ENCODE data around the gene RNF111. TPM values are rescaled to one million over a fixed set of nuclear protein-coding genes. Genes with fewer than 3 reads are reported as not detected.

Gene RNF111
- total and polyA plus RNA-seq, 9 donors, result 12.4 to 25.5 (median 23.1) TPM

DNA sequence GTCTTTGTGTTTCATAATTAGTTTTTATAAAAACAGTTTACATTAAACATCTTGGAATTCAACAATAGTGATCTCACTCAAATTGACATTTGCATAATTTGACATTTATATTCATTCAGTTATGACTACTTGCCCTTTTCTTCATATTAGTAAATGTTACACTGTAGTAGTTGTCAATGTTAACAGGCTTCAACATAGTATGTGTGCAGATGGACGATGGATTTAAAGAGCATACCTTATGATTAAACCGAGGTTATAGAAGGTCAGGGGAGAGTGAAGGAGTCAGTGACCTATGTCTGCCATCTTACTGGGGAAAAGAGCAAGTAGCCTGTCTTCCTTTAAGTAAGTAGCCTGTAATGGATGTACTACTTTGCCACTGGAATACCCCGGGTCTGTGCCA lies 109.0 kb downstream of the RNF111 start:
- Histone ChIP-seq H3K36me3 (ENCODE audit: control insufficient read depth, insufficient read depth, low read length) (peaks cover 17% of the 10 kb centered on the region), H3K9me3 (replicated peaks; ENCODE audit: control insufficient read depth, low read depth, low read length) (no peaks in the 10 kb centered on the region), H3K27me3 (ENCODE audit: control insufficient read depth, insufficient read depth, low read length) (no peaks in the 10 kb centered on the region), H3K4me1 (ENCODE audit: control insufficient read depth, insufficient read depth, low read length) (no peaks in the 10 kb centered on the region), H3K4me3 (ENCODE audit: low read length) (no peak overlapping the region), H3K27ac (ENCODE audit: low read length) (no peak overlapping the region)
- DNase-seq, result no peak
- 83% methylated on average over 3 of the region's 3 CpGs for WGBS (ENCODE audit: insufficient coverage)

DNA sequence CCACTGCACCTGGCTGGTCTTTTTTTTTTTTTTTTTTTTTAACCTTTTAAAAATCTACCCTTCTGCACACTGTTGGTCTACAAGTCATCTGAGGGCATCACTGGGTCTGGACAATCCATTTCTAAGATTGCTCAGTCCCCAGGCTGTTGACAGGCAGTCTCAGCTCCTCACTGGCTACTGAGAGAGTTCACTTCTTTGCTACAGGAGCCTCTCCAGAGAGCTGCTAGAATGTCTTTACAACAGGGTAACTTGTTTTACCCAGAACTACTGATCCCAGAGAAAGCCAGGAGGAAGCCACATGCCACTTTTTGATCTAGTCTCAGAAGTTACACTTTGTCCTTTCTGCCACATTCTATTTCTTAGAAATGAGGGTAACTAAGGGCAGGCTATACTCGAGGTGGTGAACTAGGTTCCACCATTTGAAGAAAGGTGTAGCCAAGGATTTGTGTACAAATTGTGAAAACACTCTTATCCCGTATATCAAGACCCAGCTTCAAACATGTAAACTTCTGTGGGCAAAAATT lies 111.8 kb downstream of the RNF111 start:
- WGBS (ENCODE audit: insufficient coverage), result no CpG with 5 or more reads among the region's 2 CpGs
- H3K36me3 ChIP-seq (ENCODE audit: control insufficient read depth, insufficient read depth, low read length), result peaks cover 6% of the 10 kb centered on the region
- DNase-seq, result no peak

DNA sequence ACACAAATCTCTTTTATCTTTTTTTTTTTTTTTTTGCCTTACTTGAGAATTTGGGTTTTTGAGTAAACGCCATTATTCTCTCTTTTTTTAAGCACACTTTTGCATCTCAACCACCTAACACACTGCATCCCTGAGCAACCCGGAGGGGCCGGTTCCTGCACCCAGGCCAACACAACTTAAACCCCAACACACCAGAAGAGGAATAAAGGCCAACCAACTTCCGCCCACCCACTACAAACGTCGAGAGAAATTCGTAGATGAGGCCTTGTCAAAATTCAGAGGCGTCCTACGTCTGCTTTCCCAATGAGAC lies 117.1 kb downstream of the RNF111 start:
- H3K27ac ChIP-seq (ENCODE audit: low read length), result peak overlapping the region; percentile 93
- H3K9me3 ChIP-seq (replicated peaks; ENCODE audit: control insufficient read depth, low read depth, low read length), result no peaks in the 10 kb centered on the region
- H3K4me3 ChIP-seq (ENCODE audit: low read length), result peak overlapping the region; percentile 88
- WGBS (ENCODE audit: insufficient coverage), result 0% methylated on average over 2 of the region's 9 CpGs
- DNase-seq, result no peak
- no peaks in the 10 kb centered on the region for H3K27me3 ChIP-seq (ENCODE audit: control insufficient read depth, insufficient read depth, low read length)
- peaks cover 13% of the 10 kb centered on the region for H3K36me3 ChIP-seq (ENCODE audit: control insufficient read depth, insufficient read depth, low read length)
- peaks cover 5% of the 10 kb centered on the region for H3K4me1 ChIP-seq (ENCODE audit: control insufficient read depth, insufficient read depth, low read length)

More for the DNA sequence above, 111.8 kb downstream of the RNF111 start:
- Histone ChIP-seq H3K9me3 (replicated peaks; ENCODE audit: control insufficient read depth, low read depth, low read length) (no peaks in the 10 kb centered on the region), H3K4me3 (ENCODE audit: low read length) (no peak overlapping the region), H3K27ac (ENCODE audit: low read length) (no peak overlapping the region), H3K27me3 (ENCODE audit: control insufficient read depth, insufficient read depth, low read length) (no peaks in the 10 kb centered on the region), H3K4me1 (ENCODE audit: control insufficient read depth, insufficient read depth, low read length) (no peaks in the 10 kb centered on the region)

- Histone ChIP-seq H3K9me3 (replicated peaks; ENCODE audit: control insufficient read depth, low read depth, low read length) (no peaks in the 10 kb centered on the region), H3K36me3 (ENCODE audit: control insufficient read depth, insufficient read depth, low read length) (peaks cover 13% of the 10 kb centered on the region), H3K27ac (ENCODE audit: low read length) (peak within 1 kb of the TSS; percentile 93), H3K27me3 (ENCODE audit: control insufficient read depth, insufficient read depth, low read length) (no peaks in the 10 kb centered on the region), H3K4me3 (ENCODE audit: low read length) (peak within 1 kb of the TSS; percentile 88), H3K4me1 (ENCODE audit: control insufficient read depth, insufficient read depth, low read length) (peaks cover 5% of the 10 kb centered on the region)
- WGBS (ENCODE audit: insufficient coverage), result under 1% methylated on average over 39 of the region's 57 CpGs
- peak; percentile 98 for DNase-seq
Measured at GRCh38 chr15:59104912-59105732, 117.7 kb downstream of the RNF111 start, which contains the start of gene CCNB2. CCNB2 (plus strand) TSS chr15:59105146; CDS start chr15:59105269, 123 bp downstream.

DNA sequence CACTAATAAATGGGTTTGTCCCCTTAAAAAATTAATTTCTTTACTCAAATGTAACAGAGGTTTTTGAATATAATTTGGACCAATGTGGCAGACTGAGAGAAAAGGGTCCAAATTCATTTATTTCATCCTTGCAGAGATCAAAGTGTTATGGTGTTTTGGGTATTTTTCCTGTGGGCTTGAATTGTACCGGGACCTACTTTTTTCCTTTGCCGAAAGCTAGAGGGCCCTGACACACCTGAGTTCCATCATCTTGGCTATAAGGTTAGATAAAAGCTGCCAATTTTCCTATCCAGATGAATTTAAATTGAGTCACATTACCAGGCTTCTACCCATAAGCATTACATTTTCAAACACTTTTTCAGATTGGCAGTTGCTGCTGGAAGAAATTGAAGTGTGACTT lies 118.4 kb downstream of the RNF111 start:
- peaks cover 19% of the 10 kb centered on the region for H3K36me3 ChIP-seq (ENCODE audit: control insufficient read depth, insufficient read depth, low read length)
- WGBS (ENCODE audit: insufficient coverage), result no CpG with 5 or more reads among the region's 2 CpGs
- no peaks in the 10 kb centered on the region for H3K27me3 ChIP-seq (ENCODE audit: control insufficient read depth, insufficient read depth, low read length)
- H3K27ac ChIP-seq (ENCODE audit: low read length), result no peak overlapping the region
- H3K9me3 ChIP-seq (replicated peaks; ENCODE audit: control insufficient read depth, low read depth, low read length), result no peaks in the 10 kb centered on the region
- peak overlapping the region; percentile 88 for H3K4me3 ChIP-seq (ENCODE audit: low read length)
- DNase-seq, result peak; percentile 58
- peaks cover 5% of the 10 kb centered on the region for H3K4me1 ChIP-seq (ENCODE audit: control insufficient read depth, insufficient read depth, low read length)

DNA sequence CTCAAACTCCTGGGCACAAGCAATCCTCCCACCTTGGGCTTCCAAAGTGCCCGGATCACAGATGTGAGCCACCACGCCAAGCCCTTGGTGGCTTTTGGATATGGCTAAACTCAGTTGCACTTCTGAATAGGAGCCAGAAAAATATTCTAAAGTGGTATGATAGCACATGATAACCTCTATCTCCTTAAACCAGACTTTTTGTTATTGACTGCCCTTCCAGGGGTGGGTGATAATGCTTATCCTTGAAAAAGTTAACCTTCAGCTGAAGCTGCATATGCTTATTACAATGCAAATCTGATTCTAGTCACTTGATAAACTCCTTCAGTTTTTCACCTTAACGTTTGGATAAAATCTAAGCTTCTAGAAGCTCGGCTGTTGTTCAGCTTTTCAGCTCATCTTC lies 123.8 kb downstream of the RNF111 start:
- DNase-seq, result no peak
- no peaks in the 10 kb centered on the region for H3K9me3 ChIP-seq (replicated peaks; ENCODE audit: control insufficient read depth, low read depth, low read length)
- H3K36me3 ChIP-seq (ENCODE audit: control insufficient read depth, insufficient read depth, low read length), result peaks cover 42% of the 10 kb centered on the region
- H3K27me3 ChIP-seq (ENCODE audit: control insufficient read depth, insufficient read depth, low read length), result no peaks in the 10 kb centered on the region
- 92% methylated on average over 3 of the region's 4 CpGs for WGBS (ENCODE audit: insufficient coverage)
- no peak overlapping the region for H3K4me3 ChIP-seq (ENCODE audit: low read length)
- no peaks in the 10 kb centered on the region for H3K4me1 ChIP-seq (ENCODE audit: control insufficient read depth, insufficient read depth, low read length)
- no peak overlapping the region for H3K27ac ChIP-seq (ENCODE audit: low read length)

DNA sequence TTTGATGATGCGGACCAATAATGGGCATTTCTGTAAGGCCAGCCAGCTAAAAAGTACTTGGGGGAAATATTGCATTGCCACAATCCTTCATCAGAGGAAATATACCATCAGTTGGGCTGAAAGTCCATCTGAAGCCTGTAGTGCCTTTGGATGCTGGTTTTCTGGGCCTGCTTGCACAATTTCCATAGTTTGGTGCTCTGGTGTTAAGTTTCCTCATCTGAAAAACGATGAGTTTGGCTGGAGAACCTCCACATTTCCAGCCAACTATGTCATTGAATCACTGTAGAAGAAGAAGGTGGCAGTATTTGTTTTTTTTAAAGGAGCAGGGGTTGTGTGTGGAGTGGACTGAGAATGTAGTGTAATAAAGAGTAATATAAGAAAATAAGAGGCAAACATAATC lies 127.6 kb downstream of the RNF111 start:
- no CpG with 5 or more reads among the region's 2 CpGs for WGBS (ENCODE audit: insufficient coverage)
- Histone ChIP-seq H3K4me3 (ENCODE audit: low read length) (no peak overlapping the region), H3K27ac (ENCODE audit: low read length) (no peak overlapping the region), H3K36me3 (ENCODE audit: control insufficient read depth, insufficient read depth, low read length) (peaks cover 55% of the 10 kb centered on the region), H3K4me1 (ENCODE audit: control insufficient read depth, insufficient read depth, low read length) (no peaks in the 10 kb centered on the region), H3K27me3 (ENCODE audit: control insufficient read depth, insufficient read depth, low read length) (no peaks in the 10 kb centered on the region), H3K9me3 (replicated peaks; ENCODE audit: control insufficient read depth, low read depth, low read length) (no peaks in the 10 kb centered on the region)
- DNase-seq, result no peak

- Histone ChIP-seq H3K4me1 (ENCODE audit: control insufficient read depth, insufficient read depth, low read length) (no peaks in the 10 kb centered on the region), H3K27me3 (ENCODE audit: control insufficient read depth, insufficient read depth, low read length) (no peaks in the 10 kb centered on the region), H3K4me3 (ENCODE audit: low read length) (no peak overlapping the region), H3K36me3 (ENCODE audit: control insufficient read depth, insufficient read depth, low read length) (peaks cover 46% of the 10 kb centered on the region), H3K9me3 (replicated peaks; ENCODE audit: control insufficient read depth, low read depth, low read length) (no peaks in the 10 kb centered on the region), H3K27ac (ENCODE audit: low read length) (no peak overlapping the region)
- no peak for DNase-seq
- WGBS (ENCODE audit: insufficient coverage), result no CpG with 5 or more reads among the region's 1 CpG
Measured at GRCh38 chr15:59116141-59116540, 128.7 kb downstream of the RNF111 start.

- Histone ChIP-seq H3K36me3 (ENCODE audit: control insufficient read depth, insufficient read depth, low read length) (peaks cover 46% of the 10 kb centered on the region), H3K4me1 (ENCODE audit: control insufficient read depth, insufficient read depth, low read length) (no peaks in the 10 kb centered on the region), H3K27ac (ENCODE audit: low read length) (no peak overlapping the region), H3K9me3 (replicated peaks; ENCODE audit: control insufficient read depth, low read depth, low read length) (no peaks in the 10 kb centered on the region), H3K4me3 (ENCODE audit: low read length) (no peak overlapping the region), H3K27me3 (ENCODE audit: control insufficient read depth, insufficient read depth, low read length) (no peaks in the 10 kb centered on the region)
- WGBS (ENCODE audit: insufficient coverage), result no CpG with 5 or more reads among the region's 6 CpGs
- no peak for DNase-seq
Measured at GRCh38 chr15:59116771-59117170, 129.3 kb downstream of the RNF111 start.

DNA sequence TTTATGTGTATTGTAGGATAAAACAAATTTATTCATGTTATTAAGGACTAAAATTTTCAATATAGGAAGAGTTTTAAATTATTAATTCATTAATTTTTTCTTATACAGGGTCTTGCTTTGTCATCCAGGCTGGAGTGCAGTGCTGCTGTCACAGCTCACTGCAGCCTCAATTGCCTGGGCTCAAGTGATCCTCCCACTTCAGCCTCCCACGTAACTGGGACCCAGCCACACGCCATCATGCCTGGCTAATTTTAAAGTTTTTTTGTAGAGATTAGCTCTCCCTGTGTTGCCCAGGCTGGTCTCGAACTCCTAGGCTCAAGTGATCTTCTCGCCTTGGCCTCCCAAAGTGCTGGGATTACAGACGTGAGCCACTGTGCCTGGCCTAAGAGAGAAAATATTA lies 132.2 kb downstream of the RNF111 start:
- H3K4me3 ChIP-seq (ENCODE audit: low read length), result no peak overlapping the region
- H3K27me3 ChIP-seq (ENCODE audit: control insufficient read depth, insufficient read depth, low read length), result no peaks in the 10 kb centered on the region
- DNase-seq, result no peak
- H3K4me1 ChIP-seq (ENCODE audit: control insufficient read depth, insufficient read depth, low read length), result no peaks in the 10 kb centered on the region
- no peak overlapping the region for H3K27ac ChIP-seq (ENCODE audit: low read length)
- WGBS (ENCODE audit: insufficient coverage), result no CpG with 5 or more reads among the region's 5 CpGs
- H3K36me3 ChIP-seq (ENCODE audit: control insufficient read depth, insufficient read depth, low read length), result peaks cover 47% of the 10 kb centered on the region
- no peaks in the 10 kb centered on the region for H3K9me3 ChIP-seq (replicated peaks; ENCODE audit: control insufficient read depth, low read depth, low read length)

Measured in muscle of leg (tissue), 11 donors.